ENCODE measurements around the gene AMACR.
"Not testable (repeated sequence)": the region's sequence is repeated elsewhere in the genome, so short reads cannot be mapped to it uniquely, and the experiment has no call there.

AMACR gene

DNA sequence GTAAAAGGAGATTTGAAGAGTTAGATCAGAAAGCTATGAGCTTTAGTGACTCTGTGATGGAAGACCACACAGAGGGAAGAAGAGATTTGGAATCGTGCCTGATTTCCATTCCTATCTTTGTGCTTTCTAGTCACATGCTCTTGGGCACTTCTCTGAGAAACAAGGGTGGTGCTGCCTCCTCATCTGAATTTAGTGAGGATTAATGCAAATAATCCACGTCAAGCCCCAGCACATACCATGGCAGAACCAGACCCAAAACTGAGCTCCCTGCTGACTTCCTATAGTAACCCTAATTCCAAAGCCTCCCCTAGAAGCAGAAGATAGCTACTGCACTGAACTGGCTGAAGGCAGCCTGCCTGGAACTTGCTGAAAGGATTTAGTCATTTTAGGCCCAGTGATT, 41.0 kb downstream of the AMACR start:
- DNase-seq (ENCODE audit: low spot score): no peak

DNA sequence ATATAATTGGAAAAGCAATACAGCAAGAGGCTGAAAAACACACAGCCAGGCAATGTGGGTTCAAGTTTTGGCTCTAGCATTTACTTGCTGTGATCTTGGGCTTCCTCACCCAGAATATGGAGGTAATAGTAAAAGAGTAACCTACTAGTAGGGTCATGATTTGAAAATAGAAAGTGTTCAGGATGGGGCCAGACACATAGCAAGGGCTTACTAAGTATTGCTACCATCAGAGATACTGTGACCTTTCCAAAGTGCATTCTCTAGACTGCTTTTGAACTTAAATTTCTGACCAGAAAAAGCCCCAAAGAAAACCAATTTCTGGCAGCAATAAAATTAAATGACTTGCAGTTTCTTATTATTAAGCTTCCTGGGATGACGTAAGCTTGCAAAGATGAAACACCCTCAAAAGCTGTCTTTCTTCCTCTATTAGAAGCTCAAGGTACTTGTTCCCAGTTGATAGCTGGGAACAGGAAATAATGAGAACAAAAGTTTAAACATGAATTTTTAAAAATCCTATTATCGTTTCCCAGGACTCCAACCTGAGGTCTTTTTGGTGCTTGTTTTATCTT, 43.6 kb downstream of the AMACR start:
- DNase-seq (ENCODE audit: low spot score): no peak

DNA sequence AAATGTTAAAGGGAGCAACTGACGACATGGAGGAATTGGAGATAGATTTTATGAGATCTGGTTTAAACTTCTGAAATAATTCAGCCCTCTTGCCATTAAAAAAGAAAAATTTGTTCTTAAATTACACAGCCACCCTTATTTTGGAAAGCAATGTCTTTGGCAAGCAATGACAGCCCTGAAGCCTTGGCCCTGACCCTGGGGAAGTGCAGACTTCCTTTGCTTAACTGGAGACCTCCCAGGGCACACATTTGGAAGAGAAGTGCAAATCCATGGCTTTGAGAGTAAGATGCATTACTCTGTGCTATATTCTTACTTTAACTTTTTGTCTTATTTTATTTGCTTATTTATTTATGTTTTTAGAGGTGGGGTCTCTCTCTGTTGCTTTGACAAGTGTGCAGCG, 49.7 kb downstream of the AMACR start:
- no peak for DNase-seq (ENCODE audit: low spot score)

DNA sequence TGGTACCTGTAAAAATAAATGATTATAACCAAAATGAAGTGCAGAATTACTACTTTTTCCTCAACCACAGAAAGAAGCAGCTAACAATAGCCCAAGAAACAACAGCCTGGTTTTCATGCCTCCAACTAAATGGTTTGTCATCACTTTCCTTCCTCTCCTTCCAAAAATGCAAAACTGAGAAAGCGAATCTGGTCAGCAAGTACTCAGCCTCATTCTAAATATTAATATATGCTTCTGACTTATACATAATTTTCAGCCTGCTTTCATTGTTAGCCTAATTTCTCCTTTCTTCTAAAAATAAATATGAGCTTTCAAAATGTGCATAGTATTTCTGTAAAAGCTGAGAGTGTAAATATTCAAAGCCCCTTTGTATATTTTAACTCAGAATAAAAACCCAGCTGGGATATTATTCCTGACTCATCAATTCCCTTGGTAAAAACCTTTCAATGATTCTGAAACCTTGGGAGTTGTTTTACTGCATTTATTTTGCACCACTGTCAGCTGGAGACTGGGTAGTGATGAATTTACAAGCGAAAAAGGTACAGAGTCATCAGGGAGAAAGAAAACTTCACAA, 50.2 kb downstream of the AMACR start:
- no peak for DNase-seq (ENCODE audit: low spot score)

DNA sequence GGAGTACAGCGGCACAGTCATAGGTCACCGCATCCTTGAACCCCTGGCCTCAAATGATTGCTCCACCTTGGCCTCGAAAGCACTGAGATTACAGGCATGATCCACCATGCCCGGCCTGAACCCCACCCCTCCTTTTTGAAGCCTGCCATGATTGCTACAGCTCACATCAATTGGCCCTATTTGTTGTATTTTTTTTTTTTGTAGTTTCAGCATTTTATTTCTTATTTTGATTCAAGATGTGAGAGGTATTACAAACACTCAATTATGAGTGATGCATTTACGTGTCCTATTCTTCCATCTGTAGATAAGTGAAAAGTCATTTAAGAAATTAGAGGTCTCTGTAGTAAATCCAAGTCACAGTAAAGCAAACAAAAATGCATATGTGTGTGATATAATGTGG, 55.7 kb downstream of the AMACR start:
- DNase-seq (ENCODE audit: low spot score): not testable (repeated sequence)

DNA sequence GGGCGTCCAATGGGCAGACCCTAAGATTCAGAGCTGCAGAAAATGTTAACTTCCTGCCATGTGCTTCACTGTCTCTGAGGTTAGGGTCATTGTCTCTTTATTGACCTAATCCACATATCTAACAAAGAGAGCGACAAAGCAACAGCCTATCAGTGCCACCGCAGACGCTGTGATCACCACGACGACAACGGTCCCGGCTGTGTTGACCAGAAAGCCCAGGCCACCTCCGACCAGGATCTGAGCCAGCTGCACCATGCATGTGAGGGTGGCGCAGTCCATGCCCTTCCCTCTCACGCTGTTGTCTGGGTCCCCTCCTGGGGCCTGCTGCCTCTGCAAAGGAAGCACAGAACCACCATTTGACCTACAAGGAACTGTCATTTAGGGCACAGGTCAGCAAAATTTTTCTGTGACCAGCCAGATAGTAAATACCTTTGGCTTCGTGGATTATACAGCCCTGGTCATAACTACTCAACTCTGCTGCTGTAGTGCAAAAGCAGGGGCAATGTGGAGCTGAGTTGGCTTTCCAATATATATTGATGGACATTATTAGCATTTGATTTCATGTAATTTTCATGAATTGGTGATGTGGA, 63.2 kb downstream of the AMACR start:
- DNase-seq (ENCODE audit: low spot score): no peak

DNA sequence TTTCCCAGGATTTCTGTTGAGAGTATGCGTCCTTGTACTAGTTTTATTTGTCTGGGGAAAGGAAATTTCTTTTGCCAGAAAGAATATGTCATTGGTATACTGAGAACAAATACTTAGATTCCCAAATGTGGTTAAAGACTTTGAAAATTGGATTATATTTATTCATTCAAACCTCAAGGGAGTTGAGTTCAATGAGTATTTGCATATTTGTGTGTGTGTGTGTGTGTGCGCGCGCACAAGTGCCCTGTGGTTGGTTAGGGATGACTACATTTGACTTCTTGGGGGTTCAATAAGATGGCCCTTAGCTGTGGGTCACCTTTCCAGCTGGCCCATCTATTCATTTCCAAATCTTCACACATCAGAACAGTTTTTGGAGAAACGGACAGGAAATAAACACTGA, 66.8 kb downstream of the AMACR start:
- no peak for DNase-seq (ENCODE audit: low spot score)

DNA sequence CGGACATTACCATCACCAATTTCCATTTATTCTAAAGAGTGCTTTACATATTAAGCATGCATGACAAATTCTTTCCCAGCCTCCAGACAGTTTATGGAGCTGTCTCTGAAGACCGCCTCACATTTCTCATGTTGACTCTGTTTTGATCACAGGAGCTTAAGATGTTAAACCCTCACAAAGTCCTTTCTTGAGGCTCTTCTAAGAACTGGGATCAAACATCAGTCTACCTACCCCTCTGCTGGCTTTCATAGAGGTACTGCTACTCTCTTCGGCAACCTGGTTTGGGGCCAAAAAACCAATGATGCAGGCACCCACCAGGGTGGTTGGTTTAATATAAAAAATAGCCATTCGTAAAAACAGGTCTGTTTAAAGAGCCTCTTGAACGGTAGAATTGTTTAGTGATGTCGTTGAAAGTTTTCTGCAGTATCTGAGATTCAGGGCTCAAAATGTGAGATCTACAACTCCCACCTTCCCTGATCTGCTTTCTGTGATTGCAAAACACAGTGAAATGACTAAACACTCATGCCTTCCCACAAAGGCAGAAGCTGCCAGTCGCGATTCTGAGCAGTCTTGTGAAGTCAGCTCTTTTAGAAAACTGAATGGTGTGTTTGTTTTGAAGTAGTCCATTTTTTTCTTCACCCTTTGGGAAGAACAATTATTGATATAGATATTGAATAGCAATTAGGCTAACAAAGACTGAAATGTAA, 68.1 kb downstream of the AMACR start:
- peak; percentile 50 for DNase-seq (ENCODE audit: low spot score)

DNA sequence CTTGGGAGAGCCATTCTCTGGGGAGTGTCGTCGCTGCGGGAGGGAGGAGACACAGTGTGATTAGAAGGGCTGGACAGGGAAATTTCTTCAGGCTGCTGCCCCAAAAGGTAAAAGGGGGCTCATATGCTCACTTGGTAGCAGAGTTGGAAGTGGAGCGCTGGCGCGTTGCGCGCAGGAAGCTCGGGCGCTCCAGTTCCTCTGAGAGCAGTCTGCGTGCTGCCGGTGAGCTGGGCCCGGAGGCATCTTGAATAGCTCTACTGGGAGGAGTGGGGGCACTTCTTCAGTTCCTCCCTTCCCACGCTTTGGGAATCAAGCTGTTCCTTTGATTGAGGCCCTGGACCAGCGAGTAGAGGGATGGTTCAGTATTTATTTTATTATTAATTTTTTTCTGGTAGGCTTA, 69.0 kb downstream of the AMACR start:
- no peak for DNase-seq (ENCODE audit: low spot score)

DNA sequence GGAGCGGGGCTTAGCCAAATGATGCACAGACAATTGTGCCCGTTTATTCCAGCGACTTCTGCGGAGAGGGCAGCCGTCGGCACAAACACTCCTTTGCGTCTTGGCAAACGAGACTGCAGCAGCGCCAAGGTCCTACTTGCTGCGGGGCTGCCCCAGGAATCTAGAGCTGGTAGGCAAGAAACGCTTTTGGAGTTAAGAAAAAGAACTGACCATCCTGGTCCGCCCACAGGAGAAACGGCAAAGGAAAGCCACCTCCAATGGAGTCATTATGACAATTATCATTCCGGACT, 69.4 kb downstream of the AMACR start:
- DNase-seq (ENCODE audit: low spot score): no peak

DNA sequence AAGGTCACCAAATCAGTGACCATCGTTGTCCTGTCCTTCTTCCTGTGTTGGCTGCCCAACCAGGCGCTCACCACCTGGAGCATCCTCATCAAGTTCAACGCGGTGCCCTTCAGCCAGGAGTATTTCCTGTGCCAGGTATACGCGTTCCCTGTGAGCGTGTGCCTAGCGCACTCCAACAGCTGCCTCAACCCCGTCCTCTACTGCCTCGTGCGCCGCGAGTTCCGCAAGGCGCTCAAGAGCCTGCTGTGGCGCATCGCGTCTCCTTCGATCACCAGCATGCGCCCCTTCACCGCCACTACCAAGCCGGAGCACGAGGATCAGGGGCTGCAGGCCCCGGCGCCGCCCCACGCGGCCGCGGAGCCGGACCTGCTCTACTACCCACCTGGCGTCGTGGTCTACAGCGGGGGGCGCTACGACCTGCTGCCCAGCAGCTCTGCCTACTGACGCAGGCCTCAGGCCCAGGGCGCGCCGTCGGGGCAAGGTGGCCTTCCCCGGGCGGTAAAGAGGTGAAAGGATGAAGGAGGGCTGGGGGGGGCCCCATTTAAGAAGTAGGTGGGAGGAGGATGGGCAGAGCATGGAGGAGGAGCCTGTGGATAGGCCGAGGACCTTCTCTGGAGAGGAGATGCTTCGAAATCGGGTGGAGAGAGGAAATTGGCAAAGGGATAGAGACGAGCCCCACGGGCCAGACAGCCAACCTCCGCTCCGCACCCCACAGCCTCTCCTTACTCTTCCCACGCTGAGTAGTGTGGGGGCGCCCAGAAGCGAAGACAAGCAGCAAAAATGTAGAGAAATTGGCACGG, 69.9 kb downstream of the AMACR start:
- no peak for DNase-seq (ENCODE audit: low spot score)

DNA sequence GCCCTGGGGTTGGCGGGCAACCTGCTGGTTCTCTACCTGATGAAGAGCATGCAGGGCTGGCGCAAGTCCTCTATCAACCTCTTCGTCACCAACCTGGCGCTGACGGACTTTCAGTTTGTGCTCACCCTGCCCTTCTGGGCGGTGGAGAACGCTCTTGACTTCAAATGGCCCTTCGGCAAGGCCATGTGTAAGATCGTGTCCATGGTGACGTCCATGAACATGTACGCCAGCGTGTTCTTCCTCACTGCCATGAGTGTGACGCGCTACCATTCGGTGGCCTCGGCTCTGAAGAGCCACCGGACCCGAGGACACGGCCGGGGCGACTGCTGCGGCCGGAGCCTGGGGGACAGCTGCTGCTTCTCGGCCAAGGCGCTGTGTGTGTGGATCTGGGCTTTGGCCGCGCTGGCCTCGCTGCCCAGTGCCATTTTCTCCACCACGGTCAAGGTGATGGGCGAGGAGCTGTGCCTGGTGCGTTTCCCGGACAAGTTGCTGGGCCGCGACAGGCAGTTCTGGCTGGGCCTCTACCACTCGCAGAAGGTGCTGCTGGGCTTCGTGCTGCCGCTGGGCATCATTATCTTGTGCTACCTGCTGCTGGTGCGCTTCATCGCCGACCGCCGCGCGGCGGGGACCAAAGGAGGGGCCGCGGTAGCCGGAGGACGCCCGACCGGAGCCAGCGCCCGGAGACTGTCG, 70.7 kb downstream of the AMACR start:
- DNase-seq (ENCODE audit: low spot score): no peak

DNA sequence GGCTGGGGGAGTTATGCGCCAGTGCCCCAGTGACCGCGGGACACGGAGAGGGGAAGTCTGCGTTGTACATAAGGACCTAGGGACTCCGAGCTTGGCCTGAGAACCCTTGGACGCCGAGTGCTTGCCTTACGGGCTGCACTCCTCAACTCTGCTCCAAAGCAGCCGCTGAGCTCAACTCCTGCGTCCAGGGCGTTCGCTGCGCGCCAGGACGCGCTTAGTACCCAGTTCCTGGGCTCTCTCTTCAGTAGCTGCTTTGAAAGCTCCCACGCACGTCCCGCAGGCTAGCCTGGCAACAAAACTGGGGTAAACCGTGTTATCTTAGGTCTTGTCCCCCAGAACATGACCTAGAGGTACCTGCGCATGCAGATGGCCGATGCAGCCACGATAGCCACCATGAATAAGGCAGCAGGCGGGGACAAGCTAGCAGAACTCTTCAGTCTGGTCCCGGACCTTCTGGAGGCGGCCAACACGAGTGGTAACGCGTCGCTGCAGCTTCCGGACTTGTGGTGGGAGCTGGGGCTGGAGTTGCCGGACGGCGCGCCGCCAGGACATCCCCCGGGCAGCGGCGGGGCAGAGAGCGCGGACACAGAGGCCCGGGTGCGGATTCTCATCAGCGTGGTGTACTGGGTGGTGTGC, 71.4 kb downstream of the AMACR start, which contains the start of gene RXFP3:
Gene RXFP3, plus strand, starts transcription at position 6 of the 636 bp plus-strand sequence. Its CDS starts 355 bp downstream, at position 361.
- peak; percentile 76 for DNase-seq (ENCODE audit: low spot score)
